HT-29 (cell line): ENCODE data around the gene TK2. TPM values are rescaled to one million over a fixed set of nuclear protein-coding genes. Genes with fewer than 3 reads are reported as not detected.
"Not testable (repeated sequence)": the region's sequence is repeated elsewhere in the genome, so short reads cannot be mapped to it uniquely, and the experiment has no call there.

ENCODE experiments used
- DNase-seq: peaks from one replicate; pipeline ENCODE4 v3.0.0-alpha.2; 2015; ENCODE audit warnings: low spot score
- total RNA-seq: library from RNA; depleted of rRNA; stranded (reverse); fragments of >200 nt; shearing (Covaris generic); gene quantifications from 2 replicates; pipeline ENCODE4 v1.2.3, GENCODE V29; 2014; rRNA removed

The TK2 gene
- total RNA-seq: 7.7 and 8.9 TPM in 2 replicates

GRCh38 chr16:66549284-66550131 is at the start of gene TK2:
Gene TK2, minus strand, starts transcription at chr16:66550122. Its CDS starts 61 bp downstream, at chr16:66550061.
- no peak for DNase-seq

- no peak for DNase-seq
Measured at GRCh38 chr16:66598111-66598510, 48.2 kb upstream of the TK2 start.

GRCh38 chr16:66596986-66597848 is 47.3 kb upstream of the TK2 start:
- DNase-seq: no peak

- DNase-seq: not testable (repeated sequence)
Measured at GRCh38 chr16:66596559-66596958, 46.6 kb upstream of the TK2 start.

DNA sequence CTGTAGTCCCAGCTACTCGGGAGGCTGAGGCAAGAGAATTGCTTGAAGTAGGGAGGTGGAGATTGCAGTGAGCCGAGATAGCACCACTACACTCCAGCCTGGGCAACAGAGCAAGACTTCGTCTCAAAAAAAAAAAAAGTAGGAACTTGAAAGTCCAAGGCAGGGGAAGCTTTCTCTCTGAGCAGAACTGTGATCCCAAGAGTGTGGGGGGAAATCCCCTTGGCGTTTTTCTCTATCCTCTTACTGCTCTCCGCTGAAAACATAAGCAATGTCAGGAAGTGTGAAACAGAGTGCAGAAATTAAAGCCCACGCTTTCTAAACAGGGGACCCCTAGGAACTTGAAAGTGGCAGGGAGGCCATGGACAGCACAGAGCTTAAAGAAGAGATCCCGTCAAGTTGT is 44.8 kb upstream of the TK2 start:
- DNase-seq: no peak

DNA sequence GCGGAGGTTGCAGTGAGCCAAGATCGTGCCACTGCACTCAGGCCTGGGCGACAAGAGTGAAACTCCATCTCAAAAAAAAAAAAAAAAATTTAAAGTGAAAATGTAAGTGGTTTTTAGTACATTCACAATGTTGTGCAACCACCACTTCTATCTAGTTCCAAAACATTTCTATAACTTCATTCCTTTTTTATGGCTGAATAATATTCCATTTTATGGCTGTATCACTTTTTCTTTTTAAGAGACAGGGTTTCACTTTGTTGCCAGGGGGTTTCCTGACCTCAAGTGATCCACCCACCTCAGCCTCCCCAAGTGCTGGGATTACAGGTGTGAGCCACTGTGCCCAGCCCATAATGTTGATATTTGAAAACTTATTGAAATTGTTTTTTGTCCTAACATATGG is 42.9 kb upstream of the TK2 start:
- DNase-seq: no peak

DNA sequence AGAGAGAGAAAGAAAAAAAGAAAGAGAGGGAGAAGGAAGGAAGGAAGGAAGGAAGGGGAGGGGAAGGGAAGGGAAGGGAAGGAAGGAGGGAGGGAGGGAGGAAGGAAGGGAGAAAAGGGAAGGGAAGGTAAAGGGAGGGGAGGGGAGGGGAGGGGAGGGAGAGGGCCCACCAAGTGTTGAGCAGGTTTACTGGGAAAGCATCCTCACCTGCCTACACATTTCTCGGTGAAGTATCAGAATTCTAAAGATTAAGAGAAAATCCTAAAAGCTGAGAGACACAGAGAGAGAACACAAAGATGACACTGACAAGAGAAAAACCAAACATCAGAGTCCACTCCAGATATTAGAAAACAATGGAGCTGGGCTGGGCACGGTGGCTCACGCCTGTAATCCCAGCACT is 42.3 kb upstream of the TK2 start:
- DNase-seq: no peak

- DNase-seq: no peak
Measured at GRCh38 chr16:66591018-66591417, 41.1 kb upstream of the TK2 start.

DNA sequence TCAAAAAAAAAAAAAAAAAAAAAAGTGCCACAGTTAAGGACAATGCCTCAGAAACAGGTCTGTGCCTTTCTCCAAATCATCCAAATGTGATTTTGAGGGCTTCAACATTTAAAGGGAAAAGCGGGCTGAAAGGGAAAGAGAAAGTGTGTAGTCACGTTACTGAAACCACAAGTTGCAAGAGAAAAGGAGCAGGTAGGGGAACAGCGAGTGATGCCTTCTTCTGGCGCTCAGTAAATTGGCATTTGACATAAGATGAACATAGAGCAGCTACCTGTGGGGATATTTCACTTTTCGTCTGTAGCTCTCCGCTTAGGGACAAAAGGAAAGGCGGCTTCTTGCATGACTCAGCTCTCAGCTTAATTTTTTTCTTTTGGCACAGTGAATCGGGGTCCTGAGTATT is 40.4 kb upstream of the TK2 start:
- no peak for DNase-seq

DNA sequence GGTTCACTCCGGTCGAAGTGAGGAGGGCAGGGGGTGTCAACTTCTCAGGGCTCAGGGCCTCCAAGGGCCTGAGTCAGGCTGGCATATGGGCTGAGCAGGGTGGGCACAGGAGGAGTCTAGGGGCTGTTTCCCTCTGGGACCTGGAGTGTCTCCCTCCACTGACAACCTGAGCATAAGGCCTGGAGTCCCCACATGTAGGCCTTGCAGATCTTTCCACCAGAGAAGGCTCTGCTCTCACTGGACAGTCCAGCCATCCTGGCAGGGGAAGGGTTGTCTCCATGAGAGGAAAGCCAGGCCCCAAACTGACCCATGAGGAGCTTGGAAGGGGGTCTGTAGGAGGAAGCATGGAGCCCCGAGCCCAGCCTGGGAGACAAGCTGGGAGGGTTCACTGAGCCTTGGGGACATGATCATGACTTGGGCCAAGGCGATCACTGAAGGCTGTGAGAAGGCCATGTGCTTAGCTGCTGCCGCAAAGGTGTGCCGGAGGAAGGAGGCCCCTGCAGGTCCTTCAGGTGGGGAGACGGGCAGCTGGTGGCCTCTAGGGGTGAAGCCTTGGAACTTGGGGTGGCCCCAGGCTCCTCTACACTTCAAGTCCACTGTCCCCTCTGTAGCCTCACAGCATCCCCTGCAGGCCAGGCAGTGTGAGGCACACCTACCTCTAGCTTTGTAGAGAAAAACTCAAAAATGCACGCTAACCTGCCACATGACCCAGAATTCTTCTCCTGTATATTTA is 39.2 kb upstream of the TK2 start:
- DNase-seq: peak; percentile 78

- DNase-seq: no peak
Measured at GRCh38 chr16:66587881-66588600, 38.1 kb upstream of the TK2 start.

GRCh38 chr16:66585481-66586239 is 35.7 kb upstream of the TK2 start:
- no peak for DNase-seq

- DNase-seq: no peak
Measured at GRCh38 chr16:66581246-66581952, 31.5 kb upstream of the TK2 start.

GRCh38 chr16:66580605-66581209 is 30.8 kb upstream of the TK2 start:
- DNase-seq: no peak

DNA sequence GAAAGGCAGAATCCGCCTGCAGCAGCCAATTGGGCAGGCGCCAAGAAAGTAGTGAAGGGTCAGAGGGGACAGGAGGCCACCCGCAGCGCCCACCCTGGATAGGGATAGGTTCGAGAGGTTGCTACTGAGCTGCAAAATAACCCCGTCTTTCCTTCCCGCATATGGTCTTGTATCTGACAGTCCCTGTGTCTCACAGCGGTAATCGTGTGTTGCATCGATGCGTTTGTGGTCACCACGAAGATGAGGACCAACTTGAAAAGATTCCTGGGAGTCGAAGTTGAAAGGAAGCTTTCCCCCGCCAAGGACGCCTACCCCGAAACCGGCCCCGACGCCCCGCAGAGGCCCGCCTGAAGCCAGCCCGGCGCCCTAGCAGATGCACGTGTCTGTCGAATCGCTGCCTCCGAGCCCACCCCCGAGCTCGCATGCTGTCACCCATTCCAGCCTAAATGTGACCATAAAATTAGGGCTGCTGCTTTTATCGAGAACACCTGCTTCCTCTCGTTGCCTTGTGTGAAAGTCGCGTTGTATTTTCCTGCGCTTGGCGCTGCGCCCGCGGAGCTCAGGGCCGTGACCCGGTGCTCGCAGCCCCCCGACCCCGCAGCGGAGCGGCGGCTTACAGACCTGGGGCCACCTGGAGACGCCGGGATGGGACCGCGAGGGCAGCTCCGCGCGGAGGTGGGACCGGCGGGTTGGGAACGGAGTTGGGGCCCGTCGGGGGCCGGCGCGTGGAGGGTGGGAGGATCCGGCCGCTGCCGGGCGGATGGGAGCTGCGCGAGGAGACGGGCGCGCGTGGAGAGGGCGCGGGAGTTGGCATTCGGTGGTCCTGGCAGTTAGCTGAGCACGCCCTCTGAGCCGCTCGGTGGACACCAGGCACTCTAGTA is 29.0 kb upstream of the TK2 start, which contains the start of gene CMTM2:
Gene CMTM2 (plus strand): TSS at position 813 of the 881 bp plus-strand sequence. CDS start 145 bp downstream, outside the sequence.
- DNase-seq: no peak

DNA sequence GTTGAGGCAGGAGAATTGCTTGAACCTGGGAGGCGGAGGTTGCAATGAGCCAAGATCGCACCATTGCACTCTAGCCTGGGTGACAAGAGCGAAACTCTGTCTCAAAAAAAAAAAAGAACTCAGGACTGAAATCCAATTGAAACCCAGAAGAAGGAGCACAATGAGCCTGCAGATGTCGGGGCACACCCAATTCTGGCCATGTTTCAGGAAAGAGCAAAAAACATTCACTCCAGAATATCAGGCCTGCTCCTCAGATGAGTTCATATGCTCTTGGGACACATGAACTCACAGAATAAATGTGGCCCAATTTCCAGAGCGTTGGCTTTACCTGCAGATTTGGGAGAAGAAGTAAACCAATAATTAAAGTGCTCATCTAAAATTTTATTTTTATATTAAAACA is 26.4 kb upstream of the TK2 start:
- no peak for DNase-seq

GRCh38 chr16:66575060-66575459 is 25.1 kb upstream of the TK2 start:
- no peak for DNase-seq

DNA sequence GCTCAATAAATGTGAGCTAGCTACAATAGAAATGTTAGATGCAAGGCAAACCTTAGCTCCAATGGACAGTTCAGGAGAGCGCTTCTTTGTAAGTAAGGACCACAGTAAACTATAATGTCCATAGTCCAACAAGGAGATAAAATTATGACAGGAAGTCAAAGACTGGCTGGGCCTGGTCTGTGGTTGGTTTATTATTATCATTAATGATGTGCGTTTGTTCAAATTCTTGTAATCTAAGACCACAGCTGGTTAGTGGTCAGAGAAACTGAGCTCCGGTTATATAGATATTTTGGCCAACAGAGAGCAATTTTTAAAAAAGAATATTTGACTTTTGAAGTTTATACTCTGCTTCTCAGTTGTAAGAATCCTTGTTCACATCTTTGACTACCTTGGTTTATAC is 24.6 kb upstream of the TK2 start:
- no peak for DNase-seq
